HG03060 (cell line): ENCODE data around the gene KERA.
A peak's percentile ranks its signal among the peaks of the same experiment; 100 is the strongest.
"Not testable (repeated sequence)": the region's sequence is repeated elsewhere in the genome, so short reads cannot be mapped to it uniquely, and the experiment has no call there.

Experiments used
- ATAC-seq: cut with Tn5 transposase; IDR thresholded peaks from one replicate; pipeline ENCODE4 v1.9.1; 2021; ENCODE audit warnings: low read depth, moderate number of reproducible peaks; ENCODE audit not compliant: unreplicated experiment

The KERA gene

GRCh38 chr12:91057368-91058165 is at the start of gene KERA:
Gene KERA (minus strand): TSS chr12:91058024. CDS start chr12:91056281, 1,743 bp downstream.
- ATAC-seq = no peak

GRCh38 chr12:91106283-91106682 is 48.5 kb upstream of the KERA start:
- no peak for ATAC-seq

- ATAC-seq = no peak
Measured at GRCh38 chr12:91105807-91106206, 48.0 kb upstream of the KERA start.

- ATAC-seq = peak; percentile 36
Measured at GRCh38 chr12:91104812-91105466, 47.1 kb upstream of the KERA start.

GRCh38 chr12:91103624-91104023 is 45.8 kb upstream of the KERA start:
- no peak for ATAC-seq

GRCh38 chr12:91103101-91103500 is 45.3 kb upstream of the KERA start:
- ATAC-seq = no peak

- ATAC-seq = no peak
Measured at GRCh38 chr12:91100906-91101305, 43.1 kb upstream of the KERA start.

GRCh38 chr12:91099836-91100235 is 42.0 kb upstream of the KERA start:
- no peak for ATAC-seq

GRCh38 chr12:91099341-91099740 is 41.5 kb upstream of the KERA start:
- no peak for ATAC-seq

- ATAC-seq = no peak
Measured at GRCh38 chr12:91098941-91099340, 41.1 kb upstream of the KERA start.

- no peak for ATAC-seq
Measured at GRCh38 chr12:91098461-91098860, 40.6 kb upstream of the KERA start.

GRCh38 chr12:91094957-91095356 is 37.1 kb upstream of the KERA start:
- ATAC-seq = no peak

- ATAC-seq = no peak
Measured at GRCh38 chr12:91094032-91094662, 36.3 kb upstream of the KERA start.

- no peak for ATAC-seq
Measured at GRCh38 chr12:91093341-91093740, 35.5 kb upstream of the KERA start.

- ATAC-seq = no peak
Measured at GRCh38 chr12:91091916-91092715, 34.3 kb upstream of the KERA start.

GRCh38 chr12:91089953-91090352 is 32.1 kb upstream of the KERA start:
- ATAC-seq = not testable (repeated sequence)

GRCh38 chr12:91080041-91080440 is 22.2 kb upstream of the KERA start:
- ATAC-seq = no peak

GRCh38 chr12:91078501-91078900 is 20.7 kb upstream of the KERA start:
- ATAC-seq = no peak

GRCh38 chr12:91077228-91077954 is 19.6 kb upstream of the KERA start:
- no peak for ATAC-seq

- ATAC-seq = no peak
Measured at GRCh38 chr12:91074851-91075250, 17.0 kb upstream of the KERA start.
